C4-2B (cell line): ENCODE measurements around the gene DHRS4.

Experiments
- H3K27ac ChIP-seq: fragments of 450-650 bp; 2 replicates; pipeline ENCODE4 v1.5.1; 2017
- ZFX ChIP-seq: fragments of 450-650 bp; IDR thresholded peaks from 2 replicates; pipeline ENCODE4 v1.6.1; 2017
- TF ChIP-seq, protein P1 (sequence below): fragments of 450-650 bp; conservative IDR thresholded peaks from 2 replicates; pipeline ENCODE4 v1.5.1; 2017; ENCODE audit warnings: mild to moderate bottlenecking

DHRS4 gene

DNA sequence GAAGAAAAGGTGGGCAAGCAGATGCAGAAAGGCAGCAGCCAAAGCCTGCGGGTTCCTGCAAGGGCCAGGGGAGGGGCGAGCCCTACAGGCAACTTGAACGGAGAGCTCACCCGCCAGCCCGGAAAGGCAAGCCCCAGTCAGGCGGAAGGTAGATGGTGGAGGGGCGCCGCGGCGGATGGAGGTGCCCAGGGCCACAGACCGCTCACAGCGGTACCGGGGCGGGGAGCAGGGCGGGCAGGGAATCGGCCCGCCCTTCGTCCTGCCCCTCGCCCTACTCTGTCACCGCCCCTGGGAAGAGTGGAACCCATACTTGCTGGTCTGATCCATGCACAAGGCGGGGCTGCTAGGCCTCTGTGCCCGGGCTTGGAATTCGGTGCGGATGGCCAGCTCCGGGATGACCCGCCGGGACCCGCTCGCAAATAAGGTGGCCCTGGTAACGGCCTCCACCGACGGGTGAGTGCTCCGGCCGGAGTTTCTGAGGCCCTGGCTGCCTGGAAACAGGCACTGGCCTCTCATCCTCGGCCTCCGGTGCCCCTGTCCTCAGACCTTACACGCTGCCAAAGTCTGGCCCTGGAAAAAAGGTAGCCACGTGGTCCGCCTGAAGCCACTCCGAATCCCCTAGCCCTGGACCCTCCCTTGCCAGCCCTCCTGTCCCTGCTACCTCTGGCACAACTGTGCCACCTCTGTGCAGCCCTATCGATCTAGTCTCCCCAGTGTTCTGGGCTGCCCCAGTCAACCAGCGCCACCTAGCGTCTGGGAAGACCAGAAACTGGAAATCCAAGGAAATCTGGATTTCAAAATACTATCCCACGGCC lies at the start of gene DHRS4:
Gene DHRS4 (plus strand): TSS at position 307 of the 815 bp plus-strand sequence. CDS start 19 bp downstream, at position 326.
- TF ChIP-seq, protein P1, sequence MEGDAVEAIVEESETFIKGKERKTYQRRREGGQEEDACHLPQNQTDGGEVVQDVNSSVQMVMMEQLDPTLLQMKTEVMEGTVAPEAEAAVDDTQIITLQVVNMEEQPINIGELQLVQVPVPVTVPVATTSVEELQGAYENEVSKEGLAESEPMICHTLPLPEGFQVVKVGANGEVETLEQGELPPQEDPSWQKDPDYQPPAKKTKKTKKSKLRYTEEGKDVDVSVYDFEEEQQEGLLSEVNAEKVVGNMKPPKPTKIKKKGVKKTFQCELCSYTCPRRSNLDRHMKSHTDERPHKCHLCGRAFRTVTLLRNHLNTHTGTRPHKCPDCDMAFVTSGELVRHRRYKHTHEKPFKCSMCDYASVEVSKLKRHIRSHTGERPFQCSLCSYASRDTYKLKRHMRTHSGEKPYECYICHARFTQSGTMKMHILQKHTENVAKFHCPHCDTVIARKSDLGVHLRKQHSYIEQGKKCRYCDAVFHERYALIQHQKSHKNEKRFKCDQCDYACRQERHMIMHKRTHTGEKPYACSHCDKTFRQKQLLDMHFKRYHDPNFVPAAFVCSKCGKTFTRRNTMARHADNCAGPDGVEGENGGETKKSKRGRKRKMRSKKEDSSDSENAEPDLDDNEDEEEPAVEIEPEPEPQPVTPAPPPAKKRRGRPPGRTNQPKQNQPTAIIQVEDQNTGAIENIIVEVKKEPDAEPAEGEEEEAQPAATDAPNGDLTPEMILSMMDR = peak; percentile 81
- peak; percentile 80 for TF ChIP-seq ZFX
- H3K27ac ChIP-seq = peak within 1 kb of the TSS; percentile 90

DNA sequence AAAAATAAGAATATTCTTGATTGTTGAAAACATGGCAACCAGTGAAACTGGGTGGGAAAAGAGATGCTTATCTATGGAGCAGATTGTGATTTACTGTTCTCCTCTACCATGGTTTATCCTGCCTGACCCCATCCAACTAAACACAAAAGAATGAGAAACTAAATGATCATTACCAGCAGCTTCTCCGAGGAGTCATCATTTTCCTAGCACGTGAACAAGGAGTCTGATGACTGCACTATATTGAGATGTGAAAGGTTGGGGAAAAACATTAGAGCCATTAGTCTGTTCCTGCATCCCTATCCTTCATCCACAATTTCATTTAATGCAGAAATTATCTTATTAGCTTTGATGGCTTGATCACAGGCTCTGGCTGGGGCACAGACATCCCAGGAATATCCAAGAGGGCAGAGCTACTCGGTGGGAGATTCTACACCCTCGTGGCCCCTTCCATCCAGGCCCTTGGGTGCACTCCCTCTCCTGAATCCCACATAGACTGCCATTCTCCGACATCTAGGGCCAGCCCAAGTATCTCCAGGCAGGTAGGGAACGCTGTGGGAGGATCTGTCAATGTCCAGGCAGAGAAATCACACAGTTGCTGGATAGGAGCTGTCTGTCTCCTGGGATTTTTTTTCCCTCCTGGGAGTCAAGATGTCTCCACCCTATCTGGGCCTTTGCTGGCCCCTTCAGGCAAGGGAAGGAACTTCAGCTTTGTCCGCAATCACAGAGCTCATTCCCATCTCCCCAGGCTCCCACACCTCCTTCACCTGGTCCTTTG lies 43.3 kb upstream of the DHRS4 start:
- no peak overlapping the region for H3K27ac ChIP-seq
- TF ChIP-seq ZFX = no peak
- TF ChIP-seq, protein P1 = peak; percentile 84

DNA sequence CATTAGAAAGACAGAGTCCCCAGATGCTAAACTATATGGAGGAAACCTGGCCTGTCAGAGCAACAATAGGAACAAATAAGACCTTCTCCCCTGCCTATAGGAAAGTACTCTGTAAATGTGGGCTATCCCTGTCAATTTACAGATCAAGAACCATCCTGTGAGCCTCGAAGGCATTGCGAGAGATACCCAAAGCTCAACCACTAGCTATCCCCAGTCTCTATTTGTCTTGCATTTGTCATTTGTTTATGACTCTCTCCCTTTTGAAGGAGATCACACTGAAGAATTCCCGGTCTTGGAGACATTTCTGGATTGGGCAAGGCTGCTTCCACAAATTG lies 42.7 kb upstream of the DHRS4 start:
- no peak overlapping the region for H3K27ac ChIP-seq
- TF ChIP-seq, protein P1 = peak; percentile 63
- TF ChIP-seq ZFX = no peak

DNA sequence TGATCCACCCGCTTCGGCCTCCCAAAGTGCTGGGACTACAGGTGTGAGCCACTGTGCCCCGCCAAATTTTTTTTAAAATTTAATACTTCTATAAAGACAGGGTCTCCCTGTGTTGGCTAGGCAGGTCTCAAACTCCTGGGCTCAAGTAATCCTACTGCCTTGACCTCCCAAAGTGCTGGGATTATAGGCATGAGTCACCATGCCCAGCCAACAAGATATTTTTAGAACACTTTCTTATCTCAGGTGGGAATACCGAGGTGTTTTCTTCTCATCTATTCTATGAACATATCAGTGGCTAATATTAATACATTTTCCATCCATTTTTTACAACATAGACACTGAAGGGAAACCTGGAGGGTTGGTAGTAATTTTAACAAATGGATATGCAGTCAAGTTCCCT lies 38.0 kb upstream of the DHRS4 start:
- H3K27ac ChIP-seq = no peak overlapping the region
- no peak for TF ChIP-seq ZFX
- TF ChIP-seq, protein P1 = no peak

DNA sequence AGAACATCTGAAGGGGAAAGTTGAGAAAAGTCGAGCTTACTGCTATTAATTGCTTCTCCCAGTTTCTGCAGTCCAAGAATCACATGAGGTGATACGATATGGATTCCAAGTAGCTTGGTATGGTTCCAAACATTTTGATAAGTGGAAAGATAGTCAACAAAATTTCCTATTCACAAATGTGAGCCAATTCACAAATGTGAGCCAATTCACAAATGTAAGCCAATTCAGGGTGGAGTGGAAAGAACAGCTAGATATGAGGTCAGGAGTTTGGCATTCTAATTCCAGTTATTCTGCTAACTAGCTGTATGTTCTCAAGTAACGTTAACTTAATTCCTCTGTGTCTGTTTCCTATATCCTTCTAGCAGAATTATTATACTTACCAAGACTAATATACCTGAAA lies 37.6 kb upstream of the DHRS4 start:
- no peak overlapping the region for H3K27ac ChIP-seq
- TF ChIP-seq ZFX = no peak
- TF ChIP-seq, protein P1 = no peak

DNA sequence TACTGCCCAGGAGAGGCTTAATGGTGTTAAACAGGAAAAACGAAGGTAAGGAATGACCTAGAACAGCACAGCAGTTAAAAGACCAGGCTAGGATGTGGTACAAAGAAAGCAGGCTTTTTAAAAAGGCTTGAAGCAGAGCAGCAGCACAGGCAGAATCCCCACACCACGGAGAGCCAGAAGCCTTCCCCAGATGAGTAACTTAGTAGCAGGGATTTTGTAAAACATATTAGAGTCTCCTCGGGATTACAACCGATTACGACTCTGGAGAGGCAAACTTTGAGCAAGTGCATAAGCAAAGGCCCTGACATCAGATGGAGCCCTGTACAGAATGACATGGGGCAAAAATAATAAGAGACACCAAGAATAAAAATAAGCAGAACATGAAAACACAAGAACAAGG lies 37.1 kb upstream of the DHRS4 start:
- H3K27ac ChIP-seq = no peak overlapping the region
- TF ChIP-seq, protein P1 = no peak
- TF ChIP-seq ZFX = no peak

DNA sequence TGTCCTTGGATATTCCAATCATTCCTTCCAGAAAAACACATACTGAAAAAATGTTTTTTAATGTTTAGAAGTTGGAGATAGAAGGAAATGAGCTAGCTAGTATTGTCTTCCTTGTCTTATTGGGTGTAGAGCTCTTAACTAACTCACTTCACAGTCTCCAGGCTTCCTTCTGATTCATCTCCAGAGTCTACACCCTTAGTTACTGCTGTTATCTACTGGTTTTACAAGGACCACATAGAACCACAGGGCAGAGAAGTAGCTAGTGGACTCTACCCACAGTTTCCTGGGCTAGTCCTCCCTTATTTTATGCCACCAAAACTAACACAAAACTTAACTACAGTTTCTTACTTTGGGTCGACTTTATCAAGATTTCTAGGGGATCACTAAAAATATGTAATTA lies 31.0 kb upstream of the DHRS4 start:
- TF ChIP-seq ZFX = no peak
- TF ChIP-seq, protein P1 = no peak

More for the DNA sequence above, 31.0 kb upstream of the DHRS4 start:
- no peak overlapping the region for H3K27ac ChIP-seq
